SU-DHL-6 (cell line): ENCODE measurements around the gene PHACTR3.

Source experiments
- H2AFZ ChIP-seq: fragments of 200-600 bp; sonication (generic); 2 replicates; pipeline ENCODE4 v1.6.1; 2014; ENCODE audit warnings: low read depth, mild to moderate bottlenecking, moderate library complexity, mixed read lengths, antibody characterized with exemption, low read length; ENCODE audit not compliant: severe bottlenecking
- H3F3A ChIP-seq: fragments of 200-600 bp; shearing (Covaris generic); 2 replicates; pipeline ENCODE4 v1.6.0; 2016; ENCODE audit warnings: antibody characterized with exemption, mild to moderate bottlenecking; ENCODE audit not compliant: insufficient read depth
- H3K27ac ChIP-seq: fragments of 200-600 bp; sonication (generic); 2 replicates; pipeline ENCODE4 v1.5.1; 2016; ENCODE audit warnings: low read depth, mild to moderate bottlenecking, low read length, moderate library complexity, mixed read lengths
- H3K27me3 ChIP-seq: fragments of 200-600 bp; sonication (generic), shearing (Covaris generic); 2 replicates; pipeline ENCODE4 v1.6.0; 2014; ENCODE audit warnings: mild to moderate bottlenecking, low read length
- H3K36me3 ChIP-seq: fragments of 200-600 bp; sonication (generic); 2 replicates; pipeline ENCODE4 v1.6.1; 2014; ENCODE audit warnings: mild to moderate bottlenecking, low read length, mixed read lengths
- H3K4me2 ChIP-seq: fragments of 300-600, 200-600 bp; shearing (Covaris generic), sonication (generic); 2 replicates; pipeline ENCODE4 v1.6.0; 2014; ENCODE audit warnings: low read length, low read depth, mild to moderate bottlenecking; ENCODE audit not compliant: poor library complexity, severe bottlenecking
- H3K4me3 ChIP-seq: fragments of 200-600 bp; sonication (generic); 2 replicates; pipeline ENCODE4 v1.5.1; 2014; ENCODE audit warnings: antibody characterized with exemption, low read length, mild to moderate bottlenecking, mixed read lengths; ENCODE audit not compliant: insufficient read depth, poor library complexity, severe bottlenecking
- H3K79me2 ChIP-seq: fragments of 200-600 bp; sonication (generic); 2 replicates; pipeline ENCODE4 v1.6.1; 2014; ENCODE audit warnings: mild to moderate bottlenecking, low read length, moderate library complexity; ENCODE audit not compliant: insufficient read depth
- H3K9ac ChIP-seq: fragments of 200-600 bp; sonication (generic); 2 replicates; pipeline ENCODE4 v1.7.0; 2014; ENCODE audit warnings: mild to moderate bottlenecking, low read length
- H3K9me2 ChIP-seq: fragments of 200-600 bp; sonication (generic); replicated peaks from 2 replicates; pipeline ENCODE4 v1.6.1; 2014; ENCODE audit warnings: low read length; ENCODE audit not compliant: insufficient read depth
- H3K9me3 ChIP-seq: fragments of 200-600 bp; sonication (generic); 2 replicates; pipeline ENCODE4 v1.6.1; 2014; ENCODE audit warnings: low read length, mixed read lengths; ENCODE audit not compliant: insufficient read depth
- H4K20me1 ChIP-seq: fragments of 200-600 bp; sonication (generic); 2 replicates; pipeline ENCODE4 v1.6.1; 2014; ENCODE audit warnings: low read depth, mild to moderate bottlenecking, antibody characterized with exemption, low read length, moderate library complexity, mixed read lengths
- EZH2phosphoT487 ChIP-seq: fragments of 200-600 bp; sonication (generic), shearing (Covaris generic); conservative IDR thresholded peaks from 2 replicates; pipeline ENCODE4 v1.6.1; 2018; ENCODE audit warnings: mild to moderate bottlenecking, antibody characterized with exemption, low read length, moderate library complexity, mixed read lengths
- TF ChIP-seq, protein P1 (sequence below): fragments of 200-600 bp; sonication (generic); IDR thresholded peaks from one replicate; pipeline ENCODE4 v1.5.1; 2017; ENCODE audit warnings: antibody characterized with exemption, mild to moderate bottlenecking, low read length, moderate library complexity; ENCODE audit not compliant: insufficient read depth, poor library complexity, severe bottlenecking

The PHACTR3 gene

DNA sequence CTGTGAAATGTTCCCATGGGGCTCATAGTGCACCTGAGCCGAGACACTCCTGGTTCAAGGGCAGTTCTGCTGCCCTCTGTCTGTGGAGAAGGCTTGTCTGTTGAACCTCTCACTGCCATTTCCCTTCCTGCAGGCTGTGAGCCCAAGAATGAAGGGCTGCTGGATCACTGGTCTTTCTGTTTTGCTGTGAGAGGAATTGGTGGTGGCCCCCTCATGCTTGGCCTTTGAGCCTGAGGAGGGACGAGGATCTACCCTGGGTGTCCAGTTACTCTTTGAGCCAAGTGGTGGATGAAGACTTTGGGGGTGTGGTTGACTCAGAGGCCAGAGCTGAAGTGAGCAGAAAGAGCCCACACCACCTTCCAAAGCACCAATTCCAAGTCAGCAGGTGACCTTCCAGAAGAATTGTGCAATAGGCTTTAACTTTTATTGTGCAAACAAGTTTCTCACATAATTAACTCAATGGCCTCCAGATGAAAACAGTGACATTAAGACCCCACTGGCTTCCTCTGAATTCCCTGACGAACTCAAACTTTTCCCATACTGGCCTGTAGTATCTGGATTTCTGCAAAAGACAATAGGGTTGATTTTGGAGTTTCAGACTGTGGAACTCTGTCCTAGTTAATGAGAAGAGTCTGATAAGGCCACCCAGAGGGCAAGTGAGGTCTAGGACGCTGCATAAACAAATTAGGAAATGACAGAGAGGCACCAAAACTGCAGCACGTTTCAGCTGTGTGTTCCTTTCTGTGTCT is 101.5 kb downstream of the PHACTR3 start:
- Histone ChIP-seq H3K4me3 (no peak overlapping the region), H3K36me3 (no peaks in the 10 kb centered on the region), H4K20me1 (no peaks in the 10 kb centered on the region), H3K4me2 (no peak overlapping the region), H3K9me3 (no peaks in the 10 kb centered on the region), H3K27me3 (no peaks in the 10 kb centered on the region), H3F3A (no peaks in the 10 kb centered on the region), H3K9ac (no peak overlapping the region), H3K9me2 (no peaks in the 10 kb centered on the region), H3K79me2 (no peaks in the 10 kb centered on the region), H2AFZ (no peak overlapping the region), H3K27ac (no peak overlapping the region)
- TF ChIP-seq EZH2phosphoT487 = no peak
- TF ChIP-seq, protein P1, sequence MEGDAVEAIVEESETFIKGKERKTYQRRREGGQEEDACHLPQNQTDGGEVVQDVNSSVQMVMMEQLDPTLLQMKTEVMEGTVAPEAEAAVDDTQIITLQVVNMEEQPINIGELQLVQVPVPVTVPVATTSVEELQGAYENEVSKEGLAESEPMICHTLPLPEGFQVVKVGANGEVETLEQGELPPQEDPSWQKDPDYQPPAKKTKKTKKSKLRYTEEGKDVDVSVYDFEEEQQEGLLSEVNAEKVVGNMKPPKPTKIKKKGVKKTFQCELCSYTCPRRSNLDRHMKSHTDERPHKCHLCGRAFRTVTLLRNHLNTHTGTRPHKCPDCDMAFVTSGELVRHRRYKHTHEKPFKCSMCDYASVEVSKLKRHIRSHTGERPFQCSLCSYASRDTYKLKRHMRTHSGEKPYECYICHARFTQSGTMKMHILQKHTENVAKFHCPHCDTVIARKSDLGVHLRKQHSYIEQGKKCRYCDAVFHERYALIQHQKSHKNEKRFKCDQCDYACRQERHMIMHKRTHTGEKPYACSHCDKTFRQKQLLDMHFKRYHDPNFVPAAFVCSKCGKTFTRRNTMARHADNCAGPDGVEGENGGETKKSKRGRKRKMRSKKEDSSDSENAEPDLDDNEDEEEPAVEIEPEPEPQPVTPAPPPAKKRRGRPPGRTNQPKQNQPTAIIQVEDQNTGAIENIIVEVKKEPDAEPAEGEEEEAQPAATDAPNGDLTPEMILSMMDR = no peak

DNA sequence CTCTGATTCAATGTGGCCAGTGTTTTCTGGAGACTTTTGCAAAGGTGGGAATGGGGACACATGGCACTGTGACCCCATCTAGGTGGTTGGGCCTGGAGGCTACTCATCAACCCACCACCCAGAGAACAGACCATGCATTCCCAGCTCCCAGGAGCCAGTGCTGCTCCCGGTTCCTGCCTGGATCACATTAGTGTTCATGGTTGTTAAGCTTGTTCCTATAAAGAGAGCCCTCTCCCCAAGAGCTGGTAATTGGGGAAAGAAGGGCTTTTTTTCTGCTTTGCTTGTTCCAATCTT is 102.0 kb downstream of the PHACTR3 start:
- Histone ChIP-seq H3K79me2 (no peaks in the 10 kb centered on the region), H3F3A (no peaks in the 10 kb centered on the region), H3K9me3 (no peaks in the 10 kb centered on the region), H2AFZ (no peak overlapping the region), H3K4me3 (no peak overlapping the region), H4K20me1 (no peaks in the 10 kb centered on the region), H3K4me2 (no peak overlapping the region), H3K9ac (no peak overlapping the region), H3K27me3 (no peaks in the 10 kb centered on the region), H3K9me2 (no peaks in the 10 kb centered on the region), H3K27ac (no peak overlapping the region), H3K36me3 (no peaks in the 10 kb centered on the region)
- TF ChIP-seq, protein P1 = no peak
- no peak for TF ChIP-seq EZH2phosphoT487

DNA sequence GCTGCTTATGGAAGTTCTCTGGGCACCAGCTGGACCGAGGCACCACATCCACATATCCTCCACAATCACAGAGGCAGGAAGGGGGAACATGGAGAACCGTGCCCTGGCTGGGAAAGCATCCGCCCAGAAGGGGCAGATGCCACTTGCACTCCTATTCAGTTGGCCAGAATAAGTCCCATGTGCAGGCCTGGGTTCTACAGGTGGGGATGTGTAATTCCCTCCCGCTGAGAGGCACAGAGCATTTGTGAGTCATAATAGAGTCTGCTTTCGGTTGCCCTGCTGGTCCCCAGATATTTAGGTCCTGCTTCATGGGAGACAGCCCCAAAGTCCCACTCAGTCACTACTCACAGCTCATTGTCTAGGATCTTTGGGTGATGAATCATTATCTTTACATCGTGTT is 104.0 kb downstream of the PHACTR3 start:
- Histone ChIP-seq H3K27me3 (no peaks in the 10 kb centered on the region), H3K36me3 (no peaks in the 10 kb centered on the region), H3K4me3 (no peak overlapping the region), H3K9ac (no peak overlapping the region), H3K4me2 (no peak overlapping the region), H4K20me1 (no peaks in the 10 kb centered on the region), H3F3A (no peaks in the 10 kb centered on the region), H3K27ac (no peak overlapping the region), H2AFZ (no peak overlapping the region), H3K9me2 (no peaks in the 10 kb centered on the region), H3K9me3 (peaks cover 5% of the 10 kb centered on the region; the same call in 1 of the 2 replicates), H3K79me2 (no peaks in the 10 kb centered on the region)
- no peak for TF ChIP-seq EZH2phosphoT487
- TF ChIP-seq, protein P1 = no peak
